ENCODE data around the gene MRPL23. TPM values are rescaled to one million over a fixed set of nuclear protein-coding genes. Genes with fewer than 3 reads are reported as not detected.

The MRPL23 gene
- total RNA-seq, 2 donors from 2014 or later: 69.9 to 109 TPM

- Histone ChIP-seq H3K4me3 (ENCODE audit: low read length) (no peak overlapping the region), H3K27me3 (ENCODE audit: control insufficient read depth, insufficient read depth, low read length, poor library complexity, severe bottlenecking) (no peaks in the 10 kb centered on the region), H3K36me3 (ENCODE audit: control insufficient read depth, insufficient read depth, low read length) (no peaks in the 10 kb centered on the region), H3K9me3 (ENCODE audit: control insufficient read depth, low read length) (no peaks in the 10 kb centered on the region), H3K9ac (ENCODE audit: extremely low read depth, low read length, poor library complexity, severe bottlenecking) (no peak overlapping the region), H3K27ac (ENCODE audit: low read depth, low read length) (no peak overlapping the region), H3K4me1 (ENCODE audit: control insufficient read depth, insufficient read depth, low read length) (no peaks in the 10 kb centered on the region)
- no peak overlapping the region for H3K4me3 Mint-ChIP-seq
- no peak overlapping the region for H3K27ac Mint-ChIP-seq
- peaks cover 13% of the 10 kb centered on the region for H3K4me1 Mint-ChIP-seq
- WGBS, 2 experiments (ENCODE audit: insufficient coverage in 1 of 2, insufficient read length in 1 of 2): 92 to 94% methylated on average over 4 to 6 of the region's 7 CpGs
- TF ChIP-seq CTCF (conservative IDR thresholded peaks at IDR 0.05): no peak
- DNase-seq: no peak
- no peaks in the 10 kb centered on the region for H3K36me3 Mint-ChIP-seq (ENCODE audit: low read depth)
- no peaks in the 10 kb centered on the region for H3K9me3 Mint-ChIP-seq
- H3K27me3 Mint-ChIP-seq (ENCODE audit: insufficient read depth): peaks cover 2% of the 10 kb centered on the region
These were observed 37.6 kb upstream of the MRPL23 start for GRCh38 chr11:1909524-1909923.

- Histone ChIP-seq H3K4me3 (ENCODE audit: low read length) (no peak overlapping the region), H3K9ac (ENCODE audit: extremely low read depth, low read length, poor library complexity, severe bottlenecking) (no peak overlapping the region), H3K27me3 (ENCODE audit: control insufficient read depth, insufficient read depth, low read length, poor library complexity, severe bottlenecking) (no peaks in the 10 kb centered on the region), H3K36me3 (ENCODE audit: control insufficient read depth, insufficient read depth, low read length) (no peaks in the 10 kb centered on the region), H3K4me1 (ENCODE audit: control insufficient read depth, insufficient read depth, low read length) (no peaks in the 10 kb centered on the region), H3K27ac (ENCODE audit: low read depth, low read length) (no peak overlapping the region), H3K9me3 (ENCODE audit: control insufficient read depth, low read length) (no peaks in the 10 kb centered on the region)
- 92 to 99% methylated on average over 11 to 13 of the region's 13 CpGs for WGBS, 2 experiments (ENCODE audit: insufficient coverage in 1 of 2, insufficient read length in 1 of 2)
- Mint-ChIP-seq H3K9me3 (peaks cover 5% of the 10 kb centered on the region), H3K36me3 (ENCODE audit: low read depth) (no peaks in the 10 kb centered on the region), H3K4me3 (no peak overlapping the region), H3K4me1 (peaks cover 8% of the 10 kb centered on the region), H3K27me3 (ENCODE audit: insufficient read depth) (peaks cover 2% of the 10 kb centered on the region), H3K27ac (no peak overlapping the region)
- no peak for TF ChIP-seq CTCF (conservative IDR thresholded peaks at IDR 0.05)
- DNase-seq: no peak
These were observed 34.7 kb upstream of the MRPL23 start for GRCh38 chr11:1912289-1912878.

- 92 to 94% methylated on average over 30 of the region's 31 CpGs for WGBS, 2 experiments (ENCODE audit: insufficient coverage in 1 of 2, insufficient read length in 1 of 2)
- Histone ChIP-seq H3K9ac (ENCODE audit: extremely low read depth, low read length, poor library complexity, severe bottlenecking) (no peak overlapping the region), H3K27ac (ENCODE audit: low read depth, low read length) (no peak overlapping the region), H3K27me3 (ENCODE audit: control insufficient read depth, insufficient read depth, low read length, poor library complexity, severe bottlenecking) (no peaks in the 10 kb centered on the region), H3K4me3 (ENCODE audit: low read length) (no peak overlapping the region), H3K4me1 (ENCODE audit: control insufficient read depth, insufficient read depth, low read length) (no peaks in the 10 kb centered on the region), H3K36me3 (ENCODE audit: control insufficient read depth, insufficient read depth, low read length) (no peaks in the 10 kb centered on the region), H3K9me3 (ENCODE audit: control insufficient read depth, low read length) (no peaks in the 10 kb centered on the region)
- no peak overlapping the region for H3K27ac Mint-ChIP-seq
- H3K9me3 Mint-ChIP-seq: peaks cover 5% of the 10 kb centered on the region
- no peaks in the 10 kb centered on the region for H3K36me3 Mint-ChIP-seq (ENCODE audit: low read depth)
- H3K27me3 Mint-ChIP-seq (ENCODE audit: insufficient read depth): peaks cover 2% of the 10 kb centered on the region
- DNase-seq: no peak
- peaks cover 2% of the 10 kb centered on the region for H3K4me1 Mint-ChIP-seq
- TF ChIP-seq CTCF (conservative IDR thresholded peaks at IDR 0.05): no peak
- no peak overlapping the region for H3K4me3 Mint-ChIP-seq
These were observed 33.7 kb upstream of the MRPL23 start for GRCh38 chr11:1913271-1914060.
